ENCODE results near the gene LSM2.

DNA sequence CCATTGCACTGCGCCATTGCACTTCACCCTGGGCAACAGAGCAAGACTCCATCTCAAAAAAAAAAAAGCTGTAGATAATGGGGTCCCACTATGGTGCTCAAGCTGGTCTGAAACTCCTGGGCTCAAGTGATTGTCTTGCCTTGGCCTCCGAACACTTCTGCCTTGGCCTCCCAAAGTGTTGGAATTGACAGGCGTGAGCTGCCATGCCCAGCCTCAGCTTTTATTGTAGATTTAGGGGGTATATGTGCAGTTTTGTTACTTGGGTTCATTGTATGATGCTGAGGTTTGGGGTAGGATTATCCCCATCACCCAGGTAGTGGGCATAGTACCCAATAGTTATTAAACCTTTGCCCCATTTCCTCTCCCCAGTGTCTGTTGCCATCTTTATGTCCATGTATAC lies 32.2 kb upstream of the LSM2 start:
- no peak for TF ChIP-seq POLR2A (IDR thresholded peaks at IDR 0.05)
- TF ChIP-seq, protein P1, sequence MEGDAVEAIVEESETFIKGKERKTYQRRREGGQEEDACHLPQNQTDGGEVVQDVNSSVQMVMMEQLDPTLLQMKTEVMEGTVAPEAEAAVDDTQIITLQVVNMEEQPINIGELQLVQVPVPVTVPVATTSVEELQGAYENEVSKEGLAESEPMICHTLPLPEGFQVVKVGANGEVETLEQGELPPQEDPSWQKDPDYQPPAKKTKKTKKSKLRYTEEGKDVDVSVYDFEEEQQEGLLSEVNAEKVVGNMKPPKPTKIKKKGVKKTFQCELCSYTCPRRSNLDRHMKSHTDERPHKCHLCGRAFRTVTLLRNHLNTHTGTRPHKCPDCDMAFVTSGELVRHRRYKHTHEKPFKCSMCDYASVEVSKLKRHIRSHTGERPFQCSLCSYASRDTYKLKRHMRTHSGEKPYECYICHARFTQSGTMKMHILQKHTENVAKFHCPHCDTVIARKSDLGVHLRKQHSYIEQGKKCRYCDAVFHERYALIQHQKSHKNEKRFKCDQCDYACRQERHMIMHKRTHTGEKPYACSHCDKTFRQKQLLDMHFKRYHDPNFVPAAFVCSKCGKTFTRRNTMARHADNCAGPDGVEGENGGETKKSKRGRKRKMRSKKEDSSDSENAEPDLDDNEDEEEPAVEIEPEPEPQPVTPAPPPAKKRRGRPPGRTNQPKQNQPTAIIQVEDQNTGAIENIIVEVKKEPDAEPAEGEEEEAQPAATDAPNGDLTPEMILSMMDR (IDR thresholded peaks at IDR 0.05) = no peak

Data from upper lobe of left lung (tissue), 4 donors.